Measurements from ENCODE around the gene GSTA3.

DNA sequence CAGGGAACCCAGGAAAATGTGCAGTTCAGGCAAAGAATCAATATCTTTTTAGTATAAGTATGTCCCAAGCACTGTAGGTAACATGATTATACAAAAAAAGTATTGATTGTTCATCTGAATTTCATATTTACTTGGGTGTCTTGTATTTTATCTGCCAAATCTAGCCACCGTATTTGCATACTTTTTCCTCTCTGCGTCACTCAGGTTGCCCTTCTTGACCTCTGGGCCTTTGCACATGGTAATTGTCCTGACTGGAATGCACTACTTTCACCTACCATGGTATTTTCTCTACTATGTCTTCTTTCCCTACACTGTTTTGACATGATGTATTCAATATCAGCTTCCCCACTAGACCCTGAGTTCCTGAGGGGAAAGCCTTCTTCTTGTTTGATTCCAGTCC lies 15.2 kb downstream of the GSTA3 start:
- TF ChIP-seq, protein P1, sequence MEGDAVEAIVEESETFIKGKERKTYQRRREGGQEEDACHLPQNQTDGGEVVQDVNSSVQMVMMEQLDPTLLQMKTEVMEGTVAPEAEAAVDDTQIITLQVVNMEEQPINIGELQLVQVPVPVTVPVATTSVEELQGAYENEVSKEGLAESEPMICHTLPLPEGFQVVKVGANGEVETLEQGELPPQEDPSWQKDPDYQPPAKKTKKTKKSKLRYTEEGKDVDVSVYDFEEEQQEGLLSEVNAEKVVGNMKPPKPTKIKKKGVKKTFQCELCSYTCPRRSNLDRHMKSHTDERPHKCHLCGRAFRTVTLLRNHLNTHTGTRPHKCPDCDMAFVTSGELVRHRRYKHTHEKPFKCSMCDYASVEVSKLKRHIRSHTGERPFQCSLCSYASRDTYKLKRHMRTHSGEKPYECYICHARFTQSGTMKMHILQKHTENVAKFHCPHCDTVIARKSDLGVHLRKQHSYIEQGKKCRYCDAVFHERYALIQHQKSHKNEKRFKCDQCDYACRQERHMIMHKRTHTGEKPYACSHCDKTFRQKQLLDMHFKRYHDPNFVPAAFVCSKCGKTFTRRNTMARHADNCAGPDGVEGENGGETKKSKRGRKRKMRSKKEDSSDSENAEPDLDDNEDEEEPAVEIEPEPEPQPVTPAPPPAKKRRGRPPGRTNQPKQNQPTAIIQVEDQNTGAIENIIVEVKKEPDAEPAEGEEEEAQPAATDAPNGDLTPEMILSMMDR (conservative IDR thresholded peaks at IDR 0.05 in 1 of 2, IDR thresholded peaks at IDR 0.05 in 1 of 2; ENCODE audit: low read depth in 1 of 2, low read length in 2 of 2), result no peak
- no peak for TF ChIP-seq EZH2 (IDR thresholded peaks at IDR 0.05; ENCODE audit: low read length, missing control alignments)
